SK-N-SH treated with all-trans-retinoic acid at 6 μM for 48 hours (cell line): ENCODE results near the gene MYOM1.
A peak's percentile ranks its signal among the peaks of the same experiment; 100 is the strongest.

Source experiments
- ATAC-seq: fragments of 200-7000 bp; cut with Tn5 transposase; 3 replicates; pipeline ENCODE4 v1.9.1; 2020; ENCODE audit warnings: mild to moderate bottlenecking, moderate library complexity
- BACH2 ChIP-seq: fragments of 250-450 bp; sonication (Bioruptor Pico); IDR thresholded peaks from 2 replicates; pipeline ENCODE4 v1.9.0; 2021; ENCODE audit warnings: mild to moderate bottlenecking, borderline replicate concordance
- CSDC2 ChIP-seq: fragments of 250-450 bp; sonication (Bioruptor Pico); IDR thresholded peaks from 2 replicates; pipeline ENCODE4 v1.5.0; 2020; ENCODE audit warnings: mild to moderate bottlenecking, moderate library complexity
- ESRRG ChIP-seq: fragments of 250-450 bp; sonication (Bioruptor Pico); IDR thresholded peaks from 2 replicates; pipeline ENCODE4 v1.6.1; 2021; ENCODE audit warnings: mild to moderate bottlenecking
- GLIS3 ChIP-seq: fragments of 250-450 bp; sonication (Bioruptor Pico); IDR thresholded peaks from 2 replicates; pipeline ENCODE4 v1.5.0; 2020; ENCODE audit warnings: mild to moderate bottlenecking, moderate library complexity
- ISL1 ChIP-seq: fragments of 250-450 bp; sonication (Bioruptor Pico); IDR thresholded peaks from 2 replicates; pipeline ENCODE4 v2.1.2; 2022; ENCODE audit warnings: mild to moderate bottlenecking, moderate library complexity
- OSR1 ChIP-seq: fragments of 250-450 bp; sonication (Bioruptor Pico); IDR thresholded peaks from 2 replicates; pipeline ENCODE4 v1.8.0; 2022; ENCODE audit warnings: moderate library complexity, mild to moderate bottlenecking, inconsistent platforms
- PPARA ChIP-seq: fragments of 250-450 bp; sonication (Bioruptor Pico); IDR thresholded peaks from 2 replicates; pipeline ENCODE4 v1.5.0; 2020; ENCODE audit warnings: mild to moderate bottlenecking, borderline replicate concordance
- RARB ChIP-seq: fragments of 250-450 bp; sonication (Bioruptor Pico); IDR thresholded peaks from 2 replicates; pipeline ENCODE4 v1.8.0; 2021; ENCODE audit warnings: mild to moderate bottlenecking, moderate library complexity
- SNAI2 ChIP-seq: fragments of 250-450 bp; sonication (Bioruptor Pico); IDR thresholded peaks from 2 replicates; pipeline ENCODE4 v1.5.0; 2020; ENCODE audit warnings: mild to moderate bottlenecking, moderate library complexity
- TCF4 ChIP-seq: fragments of 250-450 bp; sonication (Bioruptor Pico); IDR thresholded peaks from 2 replicates; pipeline ENCODE4 v1.8.0; 2021; ENCODE audit warnings: mild to moderate bottlenecking, moderate library complexity, borderline replicate concordance
- TOX ChIP-seq: fragments of 250-450 bp; sonication (Bioruptor Pico); IDR thresholded peaks from 2 replicates; pipeline ENCODE4 v1.8.0; 2021; ENCODE audit warnings: mild to moderate bottlenecking, moderate library complexity, borderline replicate concordance
- ZC3H10 ChIP-seq: fragments of 250-450 bp; sonication (Bioruptor Pico); IDR thresholded peaks from 2 replicates; pipeline ENCODE4 v1.5.1; 2021; ENCODE audit warnings: mild to moderate bottlenecking, moderate library complexity
- ZFP3 ChIP-seq: fragments of 250-450 bp; sonication (Bioruptor Pico); IDR thresholded peaks from 2 replicates; pipeline ENCODE4 v1.5.0; 2020; ENCODE audit warnings: mild to moderate bottlenecking, moderate library complexity
- ZFP30 ChIP-seq: fragments of 450-650 bp; formaldehyde crosslinking; IDR thresholded peaks from 2 replicates; pipeline ENCODE4 v1.5.0; 2022; ENCODE audit warnings: mild to moderate bottlenecking, moderate library complexity
- ZNF565 ChIP-seq: fragments of 450-650 bp; formaldehyde crosslinking; conservative IDR thresholded peaks from 2 replicates; pipeline ENCODE4 v1.5.0; 2020; ENCODE audit warnings: low read depth, mild to moderate bottlenecking, moderate library complexity
- ZNF70 ChIP-seq: fragments of 450-650 bp; formaldehyde crosslinking; IDR thresholded peaks from 2 replicates; pipeline ENCODE4 v1.5.0; 2020; ENCODE audit warnings: mild to moderate bottlenecking, moderate library complexity
- ZNF8 ChIP-seq: fragments of 450-650 bp; formaldehyde crosslinking; IDR thresholded peaks from 2 replicates; pipeline ENCODE4 v1.5.0; 2020; ENCODE audit warnings: mild to moderate bottlenecking, moderate library complexity
- TF ChIP-seq, protein P1 (sequence below): fragments of 250-450 bp; sonication (Bioruptor Pico); IDR thresholded peaks from 2 replicates; pipeline ENCODE4 v1.5.0; 2020; ENCODE audit warnings: mild to moderate bottlenecking, moderate library complexity
- TF ChIP-seq, protein P2 (sequence below): fragments of 250-450 bp; sonication (Bioruptor Pico); IDR thresholded peaks from 2 replicates; pipeline ENCODE4 v1.8.0; 2020; ENCODE audit warnings: mild to moderate bottlenecking, moderate library complexity, borderline replicate concordance
- TF ChIP-seq, protein P3 (sequence below): fragments of 250-450 bp; sonication (Bioruptor Pico); IDR thresholded peaks from 2 replicates; pipeline ENCODE4 v1.5.1; 2021; ENCODE audit warnings: mild to moderate bottlenecking, moderate library complexity

Gene MYOM1

DNA sequence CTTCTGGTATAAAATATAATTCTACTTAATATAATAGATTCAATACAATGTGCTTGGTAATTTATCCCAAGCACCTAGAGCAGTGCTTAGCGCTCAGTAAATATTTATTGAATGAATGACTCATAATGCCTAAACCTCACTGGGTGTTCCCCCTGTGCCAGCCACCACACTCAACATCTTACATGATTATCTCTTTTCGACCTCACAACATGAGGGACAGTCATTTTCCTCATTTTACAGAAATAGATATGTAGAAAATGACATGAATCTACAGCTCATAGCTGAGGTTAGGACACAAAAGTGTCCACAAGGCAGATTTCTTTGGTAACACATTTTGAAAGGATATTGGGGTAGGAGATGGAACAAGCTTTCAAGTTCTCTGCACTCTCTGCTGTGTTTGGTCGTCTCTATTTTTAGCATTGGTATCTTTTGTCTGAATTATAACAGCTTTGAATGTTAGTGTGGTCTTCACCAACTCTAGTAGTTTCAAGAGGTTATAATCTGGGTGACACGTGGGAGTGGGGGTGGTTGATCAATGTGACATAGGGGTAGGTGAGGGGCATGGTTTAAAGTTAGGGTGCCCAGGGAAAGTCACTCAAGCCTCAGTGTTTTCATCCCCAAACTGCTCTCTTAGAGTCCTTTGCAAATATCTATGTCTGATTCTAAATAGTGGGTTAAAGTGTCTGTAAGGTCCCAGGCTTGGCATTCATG lies 9.8 kb downstream of the MYOM1 start (continued):
- TF ChIP-seq, protein P1, sequence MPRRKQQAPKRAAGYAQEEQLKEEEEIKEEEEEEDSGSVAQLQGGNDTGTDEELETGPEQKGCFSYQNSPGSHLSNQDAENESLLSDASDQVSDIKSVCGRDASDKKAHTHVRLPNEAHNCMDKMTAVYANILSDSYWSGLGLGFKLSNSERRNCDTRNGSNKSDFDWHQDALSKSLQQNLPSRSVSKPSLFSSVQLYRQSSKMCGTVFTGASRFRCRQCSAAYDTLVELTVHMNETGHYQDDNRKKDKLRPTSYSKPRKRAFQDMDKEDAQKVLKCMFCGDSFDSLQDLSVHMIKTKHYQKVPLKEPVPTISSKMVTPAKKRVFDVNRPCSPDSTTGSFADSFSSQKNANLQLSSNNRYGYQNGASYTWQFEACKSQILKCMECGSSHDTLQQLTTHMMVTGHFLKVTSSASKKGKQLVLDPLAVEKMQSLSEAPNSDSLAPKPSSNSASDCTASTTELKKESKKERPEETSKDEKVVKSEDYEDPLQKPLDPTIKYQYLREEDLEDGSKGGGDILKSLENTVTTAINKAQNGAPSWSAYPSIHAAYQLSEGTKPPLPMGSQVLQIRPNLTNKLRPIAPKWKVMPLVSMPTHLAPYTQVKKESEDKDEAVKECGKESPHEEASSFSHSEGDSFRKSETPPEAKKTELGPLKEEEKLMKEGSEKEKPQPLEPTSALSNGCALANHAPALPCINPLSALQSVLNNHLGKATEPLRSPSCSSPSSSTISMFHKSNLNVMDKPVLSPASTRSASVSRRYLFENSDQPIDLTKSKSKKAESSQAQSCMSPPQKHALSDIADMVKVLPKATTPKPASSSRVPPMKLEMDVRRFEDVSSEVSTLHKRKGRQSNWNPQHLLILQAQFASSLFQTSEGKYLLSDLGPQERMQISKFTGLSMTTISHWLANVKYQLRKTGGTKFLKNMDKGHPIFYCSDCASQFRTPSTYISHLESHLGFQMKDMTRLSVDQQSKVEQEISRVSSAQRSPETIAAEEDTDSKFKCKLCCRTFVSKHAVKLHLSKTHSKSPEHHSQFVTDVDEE (CRISPR knock-in tag) = no peak
- TF ChIP-seq ISL1 (CRISPR knock-in tag) (no peak), RARB (CRISPR knock-in tag) (no peak), ZNF8 (CRISPR knock-in tag) (no peak), CSDC2 (CRISPR knock-in tag) (no peak), TOX (CRISPR knock-in tag) (no peak), PPARA (CRISPR knock-in tag) (no peak), ZC3H10 (CRISPR knock-in tag) (no peak)

DNA sequence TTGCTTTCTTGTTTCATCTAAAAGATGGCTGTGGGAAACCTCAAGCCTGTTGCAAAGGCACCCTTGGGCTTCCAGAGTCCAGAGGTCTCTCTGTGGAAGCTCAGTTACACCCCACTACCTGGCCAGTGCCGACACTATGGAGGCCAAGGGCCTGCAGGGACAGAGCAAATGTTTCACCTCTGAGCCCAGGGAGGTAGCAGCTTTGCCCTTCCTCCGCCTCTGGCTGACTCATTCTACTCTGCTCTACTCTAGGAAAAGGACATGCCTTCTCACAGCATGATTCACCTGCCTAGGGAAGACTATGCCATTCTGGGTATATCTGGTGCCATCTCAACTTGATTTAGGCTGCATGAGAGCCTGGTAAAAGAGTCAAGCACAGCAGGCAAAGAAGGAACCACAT lies 12.2 kb downstream of the MYOM1 start:
- TF ChIP-seq CSDC2 (CRISPR knock-in tag) (no peak), ZNF565 (CRISPR knock-in tag) (no peak), GLIS3 (CRISPR knock-in tag) (no peak), ESRRG (CRISPR knock-in tag) (no peak), ISL1 (CRISPR knock-in tag) (no peak), SNAI2 (no peak), PPARA (CRISPR knock-in tag) (no peak), ZNF70 (CRISPR knock-in tag) (no peak), ZFP3 (CRISPR knock-in tag) (no peak), ZFP30 (CRISPR knock-in tag) (no peak), BACH2 (CRISPR knock-in tag) (no peak), ZC3H10 (CRISPR knock-in tag) (no peak), ZNF8 (CRISPR knock-in tag) (no peak), OSR1 (CRISPR knock-in tag) (no peak), RARB (CRISPR knock-in tag) (no peak)
- TF ChIP-seq, protein P2, sequence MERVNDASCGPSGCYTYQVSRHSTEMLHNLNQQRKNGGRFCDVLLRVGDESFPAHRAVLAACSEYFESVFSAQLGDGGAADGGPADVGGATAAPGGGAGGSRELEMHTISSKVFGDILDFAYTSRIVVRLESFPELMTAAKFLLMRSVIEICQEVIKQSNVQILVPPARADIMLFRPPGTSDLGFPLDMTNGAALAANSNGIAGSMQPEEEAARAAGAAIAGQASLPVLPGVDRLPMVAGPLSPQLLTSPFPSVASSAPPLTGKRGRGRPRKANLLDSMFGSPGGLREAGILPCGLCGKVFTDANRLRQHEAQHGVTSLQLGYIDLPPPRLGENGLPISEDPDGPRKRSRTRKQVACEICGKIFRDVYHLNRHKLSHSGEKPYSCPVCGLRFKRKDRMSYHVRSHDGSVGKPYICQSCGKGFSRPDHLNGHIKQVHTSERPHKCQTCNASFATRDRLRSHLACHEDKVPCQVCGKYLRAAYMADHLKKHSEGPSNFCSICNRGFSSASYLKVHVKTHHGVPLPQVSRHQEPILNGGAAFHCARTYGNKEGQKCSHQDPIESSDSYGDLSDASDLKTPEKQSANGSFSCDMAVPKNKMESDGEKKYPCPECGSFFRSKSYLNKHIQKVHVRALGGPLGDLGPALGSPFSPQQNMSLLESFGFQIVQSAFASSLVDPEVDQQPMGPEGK (CRISPR knock-in tag) = no peak
- TF ChIP-seq, protein P3, sequence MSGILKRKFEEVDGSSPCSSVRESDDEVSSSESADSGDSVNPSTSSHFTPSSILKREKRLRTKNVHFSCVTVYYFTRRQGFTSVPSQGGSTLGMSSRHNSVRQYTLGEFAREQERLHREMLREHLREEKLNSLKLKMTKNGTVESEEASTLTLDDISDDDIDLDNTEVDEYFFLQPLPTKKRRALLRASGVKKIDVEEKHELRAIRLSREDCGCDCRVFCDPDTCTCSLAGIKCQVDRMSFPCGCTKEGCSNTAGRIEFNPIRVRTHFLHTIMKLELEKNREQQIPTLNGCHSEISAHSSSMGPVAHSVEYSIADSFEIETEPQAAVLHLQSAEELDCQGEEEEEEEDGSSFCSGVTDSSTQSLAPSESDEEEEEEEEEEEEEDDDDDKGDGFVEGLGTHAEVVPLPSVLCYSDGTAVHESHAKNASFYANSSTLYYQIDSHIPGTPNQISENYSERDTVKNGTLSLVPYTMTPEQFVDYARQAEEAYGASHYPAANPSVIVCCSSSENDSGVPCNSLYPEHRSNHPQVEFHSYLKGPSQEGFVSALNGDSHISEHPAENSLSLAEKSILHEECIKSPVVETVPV (CRISPR knock-in tag) = no peak
- TF ChIP-seq, protein P1 (CRISPR knock-in tag) = no peak
- TF ChIP-seq, all 23 proteins: peak for 0
- peak; percentile 46; the same call in 2 of the 3 replicates for ATAC-seq

DNA sequence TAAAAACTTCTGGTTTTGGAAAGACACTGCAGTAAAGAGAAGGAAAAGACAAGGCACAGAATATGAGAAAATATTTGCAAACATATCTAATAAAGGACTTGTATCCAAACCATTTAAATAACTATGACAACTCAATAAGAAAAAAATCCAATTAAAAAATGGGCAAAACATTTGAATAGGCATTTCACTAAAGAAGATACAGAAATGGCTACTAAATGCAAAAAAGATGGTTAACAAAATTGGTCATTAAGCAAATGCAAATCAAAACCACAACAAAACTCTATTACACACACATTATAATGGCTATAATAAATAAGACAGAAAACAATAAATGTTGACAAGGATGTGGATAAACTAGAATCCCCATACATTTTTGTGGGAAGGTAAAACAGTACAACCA lies 14.5 kb downstream of the MYOM1 start:
- ATAC-seq = no peak

More for the DNA sequence above, 14.5 kb downstream of the MYOM1 start:
- no peak for TF ChIP-seq TCF4 (CRISPR knock-in tag)
